ENCODE measurements around the gene YARS2.

DNA sequence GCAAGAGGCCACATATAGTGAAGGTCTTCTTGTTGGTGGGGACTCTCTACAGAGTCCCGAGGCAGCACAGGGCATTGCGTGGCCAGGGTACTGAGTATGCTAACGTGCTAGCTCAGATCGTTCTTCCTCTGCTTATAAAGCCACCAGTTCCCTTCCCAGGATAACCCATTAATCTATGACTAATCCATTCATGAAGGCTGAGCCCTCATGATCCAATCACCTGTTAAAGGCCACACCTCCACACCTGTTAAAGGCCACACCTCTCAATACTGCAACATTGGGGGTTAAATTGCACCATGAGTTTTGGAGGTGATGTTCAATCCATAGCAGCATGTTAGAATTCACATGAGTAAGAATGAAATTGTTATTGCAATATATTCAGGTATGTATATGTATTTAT is 12.8 kb upstream of the YARS2 start:
- TF ChIP-seq, protein P1, sequence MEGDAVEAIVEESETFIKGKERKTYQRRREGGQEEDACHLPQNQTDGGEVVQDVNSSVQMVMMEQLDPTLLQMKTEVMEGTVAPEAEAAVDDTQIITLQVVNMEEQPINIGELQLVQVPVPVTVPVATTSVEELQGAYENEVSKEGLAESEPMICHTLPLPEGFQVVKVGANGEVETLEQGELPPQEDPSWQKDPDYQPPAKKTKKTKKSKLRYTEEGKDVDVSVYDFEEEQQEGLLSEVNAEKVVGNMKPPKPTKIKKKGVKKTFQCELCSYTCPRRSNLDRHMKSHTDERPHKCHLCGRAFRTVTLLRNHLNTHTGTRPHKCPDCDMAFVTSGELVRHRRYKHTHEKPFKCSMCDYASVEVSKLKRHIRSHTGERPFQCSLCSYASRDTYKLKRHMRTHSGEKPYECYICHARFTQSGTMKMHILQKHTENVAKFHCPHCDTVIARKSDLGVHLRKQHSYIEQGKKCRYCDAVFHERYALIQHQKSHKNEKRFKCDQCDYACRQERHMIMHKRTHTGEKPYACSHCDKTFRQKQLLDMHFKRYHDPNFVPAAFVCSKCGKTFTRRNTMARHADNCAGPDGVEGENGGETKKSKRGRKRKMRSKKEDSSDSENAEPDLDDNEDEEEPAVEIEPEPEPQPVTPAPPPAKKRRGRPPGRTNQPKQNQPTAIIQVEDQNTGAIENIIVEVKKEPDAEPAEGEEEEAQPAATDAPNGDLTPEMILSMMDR (IDR thresholded peaks at IDR 0.05) = no peak
- no peak for TF ChIP-seq POLR2A (IDR thresholded peaks at IDR 0.05)

Data from lower leg skin (tissue), 3 donors.